ENCODE data around the gene STARD3. TPM values are rescaled to one million over a fixed set of nuclear protein-coding genes. Genes with fewer than 3 reads are reported as not detected.

STARD3 gene
- total RNA-seq, 4 donors from 2014 or later, result 39.2 to 63.9 (median 43.5) TPM

DNA sequence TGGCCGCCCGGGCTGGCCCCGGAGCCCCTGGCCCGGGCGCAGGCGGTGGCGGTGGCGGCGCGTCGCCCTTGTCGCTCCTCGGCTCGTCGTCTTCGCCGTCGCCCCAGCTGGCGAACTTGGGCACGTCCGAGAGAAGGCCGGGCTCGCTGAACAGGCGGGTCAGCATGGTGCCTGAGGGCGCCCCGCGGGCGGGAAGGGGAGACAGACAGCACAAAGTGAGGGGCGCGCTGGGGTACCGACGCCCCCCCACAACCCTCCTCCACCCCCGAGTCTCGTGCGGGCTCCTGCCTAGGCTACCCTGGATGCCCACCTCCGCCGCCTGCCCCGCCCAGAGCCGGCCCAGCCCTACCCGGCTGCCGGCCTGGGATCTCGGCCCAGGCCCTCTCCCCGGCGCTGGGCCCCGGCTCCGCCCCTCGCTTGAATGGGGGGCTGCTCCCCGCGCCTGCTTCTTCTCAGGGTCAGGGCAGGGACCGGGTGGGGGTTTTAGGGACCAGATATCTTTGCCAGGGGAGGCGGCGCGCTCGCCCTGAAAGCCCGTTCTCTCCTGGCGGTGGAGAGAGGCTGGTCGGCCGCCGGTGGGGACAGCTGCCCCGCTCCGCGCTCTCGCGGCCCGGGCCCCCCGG is 30.4 kb upstream of the STARD3 start:
- TF ChIP-seq, protein P1, sequence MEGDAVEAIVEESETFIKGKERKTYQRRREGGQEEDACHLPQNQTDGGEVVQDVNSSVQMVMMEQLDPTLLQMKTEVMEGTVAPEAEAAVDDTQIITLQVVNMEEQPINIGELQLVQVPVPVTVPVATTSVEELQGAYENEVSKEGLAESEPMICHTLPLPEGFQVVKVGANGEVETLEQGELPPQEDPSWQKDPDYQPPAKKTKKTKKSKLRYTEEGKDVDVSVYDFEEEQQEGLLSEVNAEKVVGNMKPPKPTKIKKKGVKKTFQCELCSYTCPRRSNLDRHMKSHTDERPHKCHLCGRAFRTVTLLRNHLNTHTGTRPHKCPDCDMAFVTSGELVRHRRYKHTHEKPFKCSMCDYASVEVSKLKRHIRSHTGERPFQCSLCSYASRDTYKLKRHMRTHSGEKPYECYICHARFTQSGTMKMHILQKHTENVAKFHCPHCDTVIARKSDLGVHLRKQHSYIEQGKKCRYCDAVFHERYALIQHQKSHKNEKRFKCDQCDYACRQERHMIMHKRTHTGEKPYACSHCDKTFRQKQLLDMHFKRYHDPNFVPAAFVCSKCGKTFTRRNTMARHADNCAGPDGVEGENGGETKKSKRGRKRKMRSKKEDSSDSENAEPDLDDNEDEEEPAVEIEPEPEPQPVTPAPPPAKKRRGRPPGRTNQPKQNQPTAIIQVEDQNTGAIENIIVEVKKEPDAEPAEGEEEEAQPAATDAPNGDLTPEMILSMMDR (IDR thresholded peaks at IDR 0.05; ENCODE audit: low read depth), result no peak

DNA sequence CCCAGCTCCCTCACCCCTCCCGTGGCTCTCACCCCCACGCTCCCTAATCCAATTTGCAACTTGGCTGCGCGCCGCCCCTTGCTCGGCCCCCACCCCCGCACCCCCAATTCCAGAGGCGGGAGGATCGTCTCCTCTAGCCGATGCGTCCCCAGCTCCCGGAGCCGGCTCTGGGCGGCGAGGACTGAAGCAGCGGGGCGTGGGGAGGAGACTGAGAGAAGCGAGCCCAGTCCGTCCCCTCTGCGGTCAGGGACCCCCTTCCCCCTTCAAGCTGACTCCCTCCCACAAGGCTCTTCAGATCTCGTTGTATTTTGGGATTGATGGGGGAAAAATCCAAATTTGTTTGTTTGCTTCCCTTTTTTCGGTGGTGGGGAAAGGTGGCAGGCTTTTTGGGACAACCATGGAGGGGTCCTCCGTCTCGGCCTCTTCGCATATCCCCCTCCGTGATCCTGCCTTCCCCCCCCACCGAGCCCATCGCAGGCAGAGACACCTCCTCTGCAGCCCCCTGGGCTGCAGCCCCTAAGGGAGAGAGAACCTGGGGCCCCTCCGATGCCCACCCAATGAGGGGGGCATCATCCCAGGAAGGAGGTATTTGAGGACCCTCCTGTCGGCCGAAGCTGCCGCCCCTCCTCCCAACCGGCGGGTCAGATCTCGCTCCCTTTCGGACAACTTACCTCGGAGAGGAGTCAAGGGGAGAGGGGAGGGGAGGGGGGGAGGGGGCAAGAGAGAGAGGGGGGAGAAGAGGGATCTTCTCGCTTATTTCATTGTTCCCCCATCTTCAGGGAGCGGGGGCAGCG is 29.7 kb upstream of the STARD3 start:
- TF ChIP-seq, protein P1 (IDR thresholded peaks at IDR 0.05; ENCODE audit: low read depth), result no peak

DNA sequence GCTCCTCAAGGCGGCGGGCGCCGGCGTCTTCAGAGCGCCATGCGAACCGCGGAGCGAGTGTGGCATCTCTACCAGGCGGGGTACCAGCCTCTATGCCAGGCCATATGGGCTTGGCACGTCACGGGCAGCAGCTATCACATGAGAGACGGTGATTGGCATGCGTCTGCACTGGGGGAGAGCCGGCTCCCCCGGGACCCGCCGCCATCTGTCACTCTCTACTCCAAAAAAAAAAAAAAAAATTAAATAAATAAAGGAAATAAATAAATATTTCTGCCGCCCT is 29.2 kb upstream of the STARD3 start, which contains the start of gene NEUROD2:
TSS of gene NEUROD2 (minus strand) at position 70 of the 280 bp plus-strand sequence. CDS start 1,321 bp downstream, outside the sequence.
- TF ChIP-seq, protein P1 (IDR thresholded peaks at IDR 0.05; ENCODE audit: low read depth), result no peak

- TF ChIP-seq, protein P1 (IDR thresholded peaks at IDR 0.05; ENCODE audit: low read depth), result no peak
These were observed 28.6 kb upstream of the STARD3 start for GRCh38 chr17:39608142-39608981.

DNA sequence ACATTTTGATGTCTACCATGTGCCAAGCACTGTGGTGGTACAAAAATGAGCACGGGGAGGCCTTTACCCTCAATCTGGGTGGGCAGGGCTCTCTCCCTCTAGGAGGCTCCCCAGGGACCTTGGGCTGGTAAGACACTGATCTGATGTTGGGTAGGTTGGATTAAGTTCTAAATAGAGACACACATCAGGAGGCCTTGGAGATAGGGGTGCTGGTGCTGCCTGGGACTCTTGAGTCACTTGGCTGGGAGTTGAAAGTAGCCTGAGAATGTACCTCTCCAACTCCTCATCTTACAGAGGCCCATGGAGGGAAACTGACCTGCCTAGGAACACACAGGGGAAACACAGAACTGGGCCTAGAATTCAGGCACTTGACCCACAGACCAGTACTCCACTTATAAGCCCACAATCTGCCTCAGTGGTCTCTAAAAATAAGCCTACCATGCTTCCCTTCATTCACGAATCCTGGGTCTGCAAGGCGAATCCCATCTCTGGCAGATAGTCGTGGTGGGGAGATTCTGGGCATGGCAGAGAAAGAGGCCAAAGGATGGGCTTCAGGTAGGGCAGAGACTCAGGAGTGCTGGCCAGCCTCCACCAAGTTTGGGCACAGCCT is 27.4 kb upstream of the STARD3 start:
- TF ChIP-seq, protein P1 (IDR thresholded peaks at IDR 0.05; ENCODE audit: low read depth), result no peak

DNA sequence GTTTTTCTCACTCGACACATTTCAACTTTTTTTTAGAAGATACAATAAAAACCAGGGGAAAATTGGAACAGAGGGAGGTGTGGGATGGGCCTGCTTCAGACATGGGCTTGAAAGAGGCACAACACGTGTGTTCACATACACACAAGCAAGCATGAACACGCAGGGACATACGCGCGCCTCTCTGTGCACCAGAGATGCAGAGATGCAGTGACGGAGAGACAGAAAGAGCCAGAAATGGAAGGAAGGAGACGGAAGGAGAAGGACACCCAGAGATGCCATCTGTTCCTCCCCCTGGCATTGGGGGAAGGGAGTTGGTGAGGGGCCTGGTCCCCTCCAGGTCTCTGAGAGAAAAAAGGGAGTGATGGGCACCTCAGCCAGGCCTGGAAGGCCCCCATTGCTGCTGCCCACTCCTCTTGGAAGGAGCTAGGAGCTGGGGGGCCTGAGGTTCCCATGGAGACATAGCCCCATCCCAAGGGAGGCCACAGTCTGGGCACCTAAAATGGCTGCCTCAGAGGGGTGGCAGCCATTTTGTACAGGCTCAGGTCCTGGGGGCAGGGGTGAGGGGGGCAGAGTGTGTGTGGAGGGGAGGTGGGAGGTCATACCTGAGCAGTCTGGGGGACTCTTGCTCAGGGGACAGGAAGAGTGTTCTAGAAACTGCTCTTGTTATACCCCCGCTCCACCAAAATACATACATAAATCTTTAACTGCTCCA is 25.4 kb upstream of the STARD3 start:
- TF ChIP-seq, protein P1 (IDR thresholded peaks at IDR 0.05; ENCODE audit: low read depth), result no peak
